ENCODE data around the gene KAT7. TPM values are rescaled to one million over a fixed set of nuclear protein-coding genes. Genes with fewer than 3 reads are reported as not detected.

Gene KAT7
- total and polyA plus RNA-seq, 2 of the 8 experiments (the other 6 are each of a cell fraction or from before 2014, with no cell fraction given): 90.9 to 139 TPM

DNA sequence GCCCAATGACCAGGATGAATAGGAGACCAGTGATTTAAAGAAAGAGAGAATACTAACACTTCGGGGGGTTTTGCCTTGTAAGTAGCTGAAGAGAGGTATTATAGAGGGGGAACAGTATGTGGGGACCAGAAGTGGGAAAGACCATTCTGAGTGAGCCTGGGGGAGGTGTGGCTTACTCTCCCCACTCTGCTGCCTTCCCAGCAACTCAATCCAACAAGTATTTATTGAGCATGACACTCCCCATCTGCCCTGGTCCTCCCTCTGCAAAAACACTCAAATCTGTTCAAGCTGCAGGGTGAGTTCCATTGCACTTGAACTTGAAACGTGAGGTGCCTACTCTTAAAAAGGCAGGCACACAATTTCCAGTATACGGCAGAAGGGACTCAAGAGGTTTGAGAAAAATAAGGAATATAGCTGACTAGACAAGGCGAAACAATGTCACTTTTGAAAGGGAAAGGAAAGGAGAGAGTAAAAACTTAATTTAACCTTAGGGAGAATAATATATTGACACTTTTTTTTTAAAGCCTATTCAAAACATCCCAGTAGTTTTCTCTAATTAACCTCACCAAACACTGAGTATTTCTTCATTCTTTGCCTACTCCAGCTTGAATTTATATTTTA is 32.7 kb upstream of the KAT7 start (continued):
- TF ChIP-seq SRF (IDR thresholded peaks at IDR 0.05; ENCODE audit: low read depth, low read length): no peak

Data from H1 (cell line).